GM12874 (cell line): ENCODE results near the gene RAD51B.

Experiments used
- TF ChIP-seq, protein P1 (sequence below): IDR thresholded peaks from 2 replicates; pipeline ENCODE4 v1.5.1; 2011; ENCODE audit warnings: low read depth, mild to moderate bottlenecking, control low read depth, low read length, moderate library complexity; ENCODE audit not compliant: insufficient read depth

The RAD51B gene

DNA sequence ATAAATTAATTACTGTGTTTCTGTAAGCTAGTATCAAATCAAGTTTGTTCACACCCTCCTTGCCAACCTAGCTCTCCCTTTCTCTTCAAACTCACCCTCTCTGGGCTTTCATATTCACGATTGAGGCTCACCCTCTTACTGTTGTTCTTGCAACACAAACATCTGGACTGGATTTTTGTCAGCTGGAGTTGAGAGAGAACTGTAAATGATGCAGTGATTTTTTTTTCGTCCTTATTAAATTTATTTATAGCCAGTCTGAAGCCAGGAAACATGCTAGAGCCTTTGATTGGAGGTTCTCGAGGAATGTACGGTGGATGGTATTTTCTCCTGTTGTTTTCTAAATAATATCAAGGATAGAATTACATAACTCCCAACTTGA, 488.2 kb downstream of the RAD51B start:
- TF ChIP-seq, protein P1, sequence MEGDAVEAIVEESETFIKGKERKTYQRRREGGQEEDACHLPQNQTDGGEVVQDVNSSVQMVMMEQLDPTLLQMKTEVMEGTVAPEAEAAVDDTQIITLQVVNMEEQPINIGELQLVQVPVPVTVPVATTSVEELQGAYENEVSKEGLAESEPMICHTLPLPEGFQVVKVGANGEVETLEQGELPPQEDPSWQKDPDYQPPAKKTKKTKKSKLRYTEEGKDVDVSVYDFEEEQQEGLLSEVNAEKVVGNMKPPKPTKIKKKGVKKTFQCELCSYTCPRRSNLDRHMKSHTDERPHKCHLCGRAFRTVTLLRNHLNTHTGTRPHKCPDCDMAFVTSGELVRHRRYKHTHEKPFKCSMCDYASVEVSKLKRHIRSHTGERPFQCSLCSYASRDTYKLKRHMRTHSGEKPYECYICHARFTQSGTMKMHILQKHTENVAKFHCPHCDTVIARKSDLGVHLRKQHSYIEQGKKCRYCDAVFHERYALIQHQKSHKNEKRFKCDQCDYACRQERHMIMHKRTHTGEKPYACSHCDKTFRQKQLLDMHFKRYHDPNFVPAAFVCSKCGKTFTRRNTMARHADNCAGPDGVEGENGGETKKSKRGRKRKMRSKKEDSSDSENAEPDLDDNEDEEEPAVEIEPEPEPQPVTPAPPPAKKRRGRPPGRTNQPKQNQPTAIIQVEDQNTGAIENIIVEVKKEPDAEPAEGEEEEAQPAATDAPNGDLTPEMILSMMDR: no peak

DNA sequence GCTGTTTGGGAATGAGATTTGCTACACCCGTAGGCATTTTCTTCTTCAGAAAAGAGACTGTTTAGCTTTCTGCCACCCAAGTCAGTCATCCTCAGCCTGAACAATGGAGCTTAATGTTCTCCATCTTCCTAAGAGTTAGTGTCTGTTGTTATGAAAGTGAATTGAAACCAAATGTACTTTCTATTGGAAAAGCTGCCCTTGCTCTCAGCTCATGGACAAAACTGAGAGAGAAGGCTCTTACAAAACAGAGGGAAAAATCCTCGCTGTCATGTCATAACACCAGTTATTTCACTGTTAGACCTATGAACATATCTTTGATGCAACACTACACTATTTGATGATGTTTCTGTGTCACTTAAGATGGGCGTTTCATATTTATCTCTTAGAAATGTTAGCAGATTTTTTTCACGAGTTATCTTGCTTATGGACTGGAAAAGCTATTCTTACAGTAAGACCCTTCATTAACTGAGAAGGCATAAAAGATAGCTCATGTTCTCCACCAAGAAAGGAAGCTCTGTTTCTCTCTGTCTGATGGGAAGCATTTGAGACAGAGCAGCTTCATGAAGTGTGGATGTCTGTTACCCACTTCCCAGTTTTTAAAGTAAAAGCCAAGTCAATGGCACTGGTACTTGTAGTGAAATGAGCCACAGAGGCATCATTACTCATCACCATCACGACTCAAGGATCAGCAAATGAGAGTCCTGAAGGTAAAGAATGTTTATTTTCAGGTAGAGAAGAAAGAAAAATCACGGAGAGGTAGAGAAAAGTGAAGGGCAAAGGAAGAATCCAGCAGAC, 489.3 kb downstream of the RAD51B start:
- TF ChIP-seq, protein P1: no peak

DNA sequence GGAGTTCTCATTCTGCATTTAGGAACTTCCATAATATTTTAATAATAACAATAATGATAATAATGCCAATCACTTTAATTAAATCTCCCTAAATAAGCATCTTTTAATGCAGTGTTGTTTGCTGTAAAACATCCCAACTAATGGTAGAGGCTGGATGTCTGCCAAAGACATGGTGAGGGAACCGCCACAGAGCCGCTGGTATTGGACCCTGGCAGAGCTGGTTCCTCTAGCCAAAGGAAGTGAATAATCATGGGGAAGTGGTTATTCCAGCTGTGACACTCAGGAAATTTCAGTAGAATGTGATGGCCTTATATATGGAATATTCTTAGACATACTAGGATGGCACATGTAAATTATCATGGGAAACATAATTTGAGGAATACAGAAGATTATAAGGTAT, 490.0 kb downstream of the RAD51B start:
- TF ChIP-seq, protein P1: no peak

DNA sequence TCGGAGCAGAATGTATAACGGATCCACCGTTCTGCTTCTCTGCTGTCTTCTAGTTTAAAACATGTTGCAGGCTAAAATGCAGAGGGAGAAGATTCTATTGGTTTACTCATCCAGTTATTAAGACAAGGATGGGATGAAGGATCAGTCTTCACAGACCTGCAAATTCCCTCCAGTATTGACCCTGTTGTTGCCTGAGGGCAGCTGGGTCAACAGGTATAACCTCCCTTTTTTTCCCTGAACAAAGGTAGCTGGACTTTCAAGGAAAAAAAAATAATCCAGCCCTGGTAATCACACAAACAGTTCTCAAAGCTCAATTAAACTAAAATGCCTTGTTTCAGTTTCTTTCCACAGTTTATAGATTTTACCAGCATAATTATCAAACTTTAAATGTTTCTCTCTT, 492.7 kb downstream of the RAD51B start:
- TF ChIP-seq, protein P1: no peak

DNA sequence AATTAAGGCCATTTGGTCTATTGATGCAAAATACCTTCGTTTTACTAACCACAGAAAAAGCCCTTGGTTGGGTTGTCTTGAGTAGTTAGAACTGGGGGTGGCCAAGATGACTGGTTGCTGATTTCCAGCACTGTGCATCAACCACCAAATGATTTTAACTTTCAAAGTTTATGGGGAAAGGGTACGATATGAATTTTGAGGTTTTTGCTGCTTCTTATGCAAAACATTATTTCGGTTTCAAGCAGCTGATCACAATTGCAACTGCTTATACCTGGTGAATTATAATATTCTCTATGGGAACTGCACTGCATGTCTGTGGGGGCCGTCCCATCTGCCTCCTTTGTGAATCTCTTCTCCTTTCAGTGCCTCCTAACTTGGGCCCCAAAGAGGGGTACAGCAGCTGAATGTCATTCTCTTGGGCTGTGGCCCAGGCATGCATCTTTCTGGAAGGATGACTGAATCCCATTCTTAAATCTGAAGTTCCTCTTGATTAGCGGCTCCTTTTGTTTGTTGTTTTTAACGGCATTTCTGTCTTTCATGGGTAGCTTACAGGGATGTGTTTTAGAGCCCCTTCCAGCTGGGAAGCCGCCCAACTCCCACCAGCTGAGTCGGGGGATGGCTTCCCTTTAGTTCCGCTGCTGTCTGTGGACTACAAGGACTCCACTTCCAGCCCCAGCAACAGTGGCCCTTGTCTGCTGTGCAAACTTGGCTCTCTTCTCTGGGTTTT, 493.5 kb downstream of the RAD51B start:
- TF ChIP-seq, protein P1: no peak

DNA sequence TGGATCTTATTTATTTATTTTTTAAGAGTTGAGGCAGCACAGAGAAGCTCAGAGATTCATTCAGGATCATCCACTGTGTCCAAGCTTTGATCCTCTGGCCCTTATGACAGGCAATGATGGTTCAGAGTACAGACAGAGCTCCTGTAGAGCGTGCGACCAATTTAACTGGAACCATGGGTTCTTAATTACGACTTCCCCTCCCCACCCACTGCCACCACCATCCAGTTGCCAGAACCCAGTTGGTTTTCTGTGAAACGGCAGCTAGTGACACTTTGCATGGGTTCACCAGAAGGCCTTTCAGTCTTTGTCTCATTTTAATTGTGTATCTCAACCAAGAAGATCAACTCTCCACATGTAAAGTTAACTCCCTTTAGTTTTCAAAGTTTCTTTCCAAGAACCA, 495.1 kb downstream of the RAD51B start:
- TF ChIP-seq, protein P1: no peak

DNA sequence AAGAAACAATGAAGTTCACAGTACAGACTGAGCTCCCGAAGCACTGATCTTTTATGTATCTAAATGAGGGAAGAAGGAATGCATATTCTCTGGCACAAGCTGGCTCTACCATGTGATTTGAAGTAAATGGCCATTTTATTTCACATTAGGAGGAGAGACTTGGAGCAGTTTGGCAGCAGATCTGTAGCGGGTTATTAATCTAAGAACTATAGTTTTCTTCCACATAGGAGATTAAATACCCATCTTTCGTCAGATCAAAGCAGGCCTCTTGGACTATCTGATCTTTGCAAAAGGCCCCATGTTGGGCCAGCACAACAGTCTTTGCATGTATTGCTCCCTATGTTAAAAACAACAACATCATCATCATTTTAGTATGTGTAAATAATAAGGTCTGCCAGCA, 495.5 kb downstream of the RAD51B start:
- TF ChIP-seq, protein P1: no peak
